GM12891 (cell line): Measurements from ENCODE around the gene SP6.

Source experiments
- PAX5 ChIP-seq: IDR thresholded peaks from 2 replicates; pipeline ENCODE4 v1.6.1; 2011; ENCODE audit warnings: low read length, moderate library complexity, mild to moderate bottlenecking; ENCODE audit not compliant: insufficient read depth, severe bottlenecking
- POLR2A ChIP-seq: IDR thresholded peaks from 2 replicates; pipeline ENCODE4 v1.6.1; 2011; ENCODE audit warnings: low read depth, low read length, control low read depth
- POLR2AphosphoS5 ChIP-seq: IDR thresholded peaks from 2 replicates; pipeline ENCODE4 v1.6.1; 2011; ENCODE audit warnings: low read depth, low read length, control low read depth
- POU2F2 ChIP-seq: IDR thresholded peaks from 2 replicates; pipeline ENCODE4 v1.6.1; 2011; ENCODE audit warnings: low read depth, mild to moderate bottlenecking, control low read depth, low read length, moderate library complexity
- SPI1 ChIP-seq: IDR thresholded peaks from 2 replicates; pipeline ENCODE4 v1.6.1; 2011; ENCODE audit warnings: low read depth, low read length, control low read depth
- TAF1 ChIP-seq: IDR thresholded peaks from 2 replicates; pipeline ENCODE4 v1.6.1; 2011; ENCODE audit warnings: low read depth, low read length, control low read depth

DNA sequence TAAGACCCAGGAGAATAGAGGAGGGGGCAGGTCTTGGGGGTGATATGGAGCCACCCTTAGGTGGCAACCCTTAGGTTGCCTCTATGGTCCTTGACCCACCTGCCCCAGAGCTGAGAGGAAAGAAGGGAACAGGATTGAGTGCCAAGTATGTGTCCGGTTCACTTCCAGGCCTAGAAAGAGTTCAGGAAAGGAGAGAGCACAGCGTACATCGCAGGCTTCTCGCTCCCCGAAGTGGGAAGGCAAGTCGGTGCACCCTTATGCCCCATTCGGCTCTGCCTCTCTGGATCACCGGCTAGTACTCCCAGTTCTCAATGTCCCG, 631 bp downstream of the SP6 start:
- no peak for TF ChIP-seq POLR2A
- no peak for TF ChIP-seq PAX5
- no peak for TF ChIP-seq TAF1
- TF ChIP-seq POLR2AphosphoS5, result no peak
- TF ChIP-seq POU2F2, result no peak
- TF ChIP-seq SPI1, result no peak
